Measurements from ENCODE around the gene ECM1. TPM values are rescaled to one million over a fixed set of nuclear protein-coding genes. Genes with fewer than 3 reads are reported as not detected.

The ECM1 gene
- total and polyA plus RNA-seq, 2 of the 8 experiments (the other 6 are each of a cell fraction or from before 2014, with no cell fraction given) = 0.95 to 0.98 TPM

DNA sequence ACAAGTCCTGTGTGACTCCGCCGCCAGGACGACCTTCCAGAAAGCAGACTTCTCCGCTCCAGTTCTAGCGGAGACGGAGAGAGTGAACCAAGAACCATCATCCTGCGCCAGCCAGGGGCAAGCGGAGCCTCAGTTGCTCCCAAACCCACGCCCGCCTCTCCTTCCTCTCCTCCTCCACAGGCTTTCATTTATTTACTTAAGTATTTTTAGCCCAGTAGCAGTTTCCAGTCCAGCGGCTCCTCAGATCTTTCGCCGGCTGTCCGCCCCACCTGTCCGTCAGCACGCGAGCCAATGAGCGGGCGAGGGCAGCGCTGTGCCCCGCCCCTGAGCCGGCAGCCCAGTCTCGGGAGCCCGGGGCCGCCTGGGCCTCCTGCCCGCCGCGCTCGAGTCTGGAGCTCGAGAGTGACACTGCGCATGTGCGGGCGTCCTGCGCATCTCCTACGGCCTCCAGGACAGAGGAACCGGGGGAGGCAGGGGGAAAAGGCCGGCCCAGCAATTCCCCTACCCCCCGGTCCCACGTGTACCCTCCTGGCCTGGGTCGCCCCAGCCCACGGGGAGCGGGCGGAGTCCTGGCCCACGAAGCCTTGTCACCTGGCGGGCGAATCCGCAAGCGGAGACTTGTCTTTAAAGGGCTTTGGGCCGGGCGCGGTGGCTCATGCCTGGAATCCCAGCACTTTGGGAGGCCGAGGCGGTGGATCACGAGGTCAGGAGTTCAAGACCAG is 7.6 kb downstream of the ECM1 start, which contains the start of gene FALEC (continued):
- TF ChIP-seq RNF2 (IDR thresholded peaks at IDR 0.05; ENCODE audit: borderline replicate concordance, low read depth, low read length, missing control alignments, poor library complexity, severe bottlenecking) (no peak), SRF (IDR thresholded peaks at IDR 0.05; ENCODE audit: low read depth, low read length) (no peak), JUN (IDR thresholded peaks at IDR 0.05; ENCODE audit: low read depth, low read length) (no peak), POLR2A (IDR thresholded peaks at IDR 0.05; ENCODE audit: control extremely low read depth in 1 of 2, low read depth in 2 of 2, low read length in 2 of 2) (peak in 1 of 2 experiments; percentile 30; a peak in 2 of 3 replicates), SP1 (IDR thresholded peaks at IDR 0.05; ENCODE audit: low read depth, low read length) (peak; percentile 75; the same call in 1 of the 2 replicates), SAP30 (IDR thresholded peaks at IDR 0.05; ENCODE audit: insufficient read depth, insufficient replicate concordance, low read length) (no peak), SUZ12 (IDR thresholded peaks at IDR 0.05; ENCODE audit: low read length) (no peak), EGR1 (IDR thresholded peaks at IDR 0.05; ENCODE audit: borderline replicate concordance, low read depth, low read length) (no peak), KDM4A (IDR thresholded peaks at IDR 0.05; ENCODE audit: low read depth, low read length, severe bottlenecking) (peak; percentile 72), SIRT6 (IDR thresholded peaks at IDR 0.05; ENCODE audit: low read length) (no peak), RBBP5 (IDR thresholded peaks at IDR 0.05; ENCODE audit: borderline replicate concordance, low read depth, low read length) (no peak), GTF2F1 (IDR thresholded peaks at IDR 0.05; ENCODE audit: borderline replicate concordance, low read depth, low read length) (no peak), ZNF274 (IDR thresholded peaks at IDR 0.05; ENCODE audit: borderline replicate concordance, extremely low read depth, low read length) (no peak), NRF1 (IDR thresholded peaks at IDR 0.05; ENCODE audit: low read depth, low read length) (peak; percentile 92), CBX8 (IDR thresholded peaks at IDR 0.05; ENCODE audit: borderline replicate concordance, low read depth, low read length) (no peak), PHF8 (conservative IDR thresholded peaks at IDR 0.05; ENCODE audit: low read depth, low read length) (peak; percentile 48; the same call in 1 of the 2 replicates), RAD21 (IDR thresholded peaks at IDR 0.05 in 1 of 2, conservative IDR thresholded peaks at IDR 0.05 in 1 of 2; ENCODE audit: low read depth in 2 of 2, low read length in 2 of 2) (0 out of 4 replicates have a peak, but pooled peaks of 1 of the 2 experiments have one; percentile 5), SIX5 (IDR thresholded peaks at IDR 0.05; ENCODE audit: low read depth, low read length) (no peak)
- TF ChIP-seq, protein P1, sequence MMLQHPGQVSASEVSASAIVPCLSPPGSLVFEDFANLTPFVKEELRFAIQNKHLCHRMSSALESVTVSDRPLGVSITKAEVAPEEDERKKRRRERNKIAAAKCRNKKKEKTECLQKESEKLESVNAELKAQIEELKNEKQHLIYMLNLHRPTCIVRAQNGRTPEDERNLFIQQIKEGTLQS (IDR thresholded peaks at IDR 0.05; ENCODE audit: insufficient read depth, low read depth, low read length) = no peak
- TF ChIP-seq, protein P2, sequence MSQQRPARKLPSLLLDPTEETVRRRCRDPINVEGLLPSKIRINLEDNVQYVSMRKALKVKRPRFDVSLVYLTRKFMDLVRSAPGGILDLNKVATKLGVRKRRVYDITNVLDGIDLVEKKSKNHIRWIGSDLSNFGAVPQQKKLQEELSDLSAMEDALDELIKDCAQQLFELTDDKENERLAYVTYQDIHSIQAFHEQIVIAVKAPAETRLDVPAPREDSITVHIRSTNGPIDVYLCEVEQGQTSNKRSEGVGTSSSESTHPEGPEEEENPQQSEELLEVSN (IDR thresholded peaks at IDR 0.05) = no peak
- TF ChIP-seq, protein P3, sequence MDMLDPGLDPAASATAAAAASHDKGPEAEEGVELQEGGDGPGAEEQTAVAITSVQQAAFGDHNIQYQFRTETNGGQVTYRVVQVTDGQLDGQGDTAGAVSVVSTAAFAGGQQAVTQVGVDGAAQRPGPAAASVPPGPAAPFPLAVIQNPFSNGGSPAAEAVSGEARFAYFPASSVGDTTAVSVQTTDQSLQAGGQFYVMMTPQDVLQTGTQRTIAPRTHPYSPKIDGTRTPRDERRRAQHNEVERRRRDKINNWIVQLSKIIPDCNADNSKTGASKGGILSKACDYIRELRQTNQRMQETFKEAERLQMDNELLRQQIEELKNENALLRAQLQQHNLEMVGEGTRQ (IDR thresholded peaks at IDR 0.05; ENCODE audit: low read length) = no peak
